Osteoblast (primary cell): Measurements from ENCODE around the gene SEMA3B. TPM values are rescaled to one million over a fixed set of nuclear protein-coding genes. Genes with fewer than 3 reads are reported as not detected.
A peak's percentile ranks its signal among the peaks of the same experiment; 100 is the strongest.

Source experiments
- DNase-seq: peaks from one replicate; pipeline ENCODE4 v3.0.0; 2011; ENCODE audit warnings: low spot score, mixed read lengths; ENCODE audit not compliant: insufficient read length; ENCODE audit errors: missing footprints
- H2AFZ ChIP-seq: 2 replicates; pipeline ENCODE4 v1.6.0; 2011; ENCODE audit warnings: mild to moderate bottlenecking, low read length
- H3K27ac ChIP-seq: 2 replicates; pipeline ENCODE4 v1.5.1; 2011; ENCODE audit warnings: mild to moderate bottlenecking, low read depth, low read length, moderate library complexity
- H3K27me3 ChIP-seq: 2 replicates; pipeline ENCODE4 v1.6.0; 2012; ENCODE audit warnings: mild to moderate bottlenecking, control low read depth, inconsistent platforms, low read length, moderate library complexity; ENCODE audit not compliant: insufficient read depth
- H3K36me3 ChIP-seq: 2 replicates; pipeline ENCODE4 v1.5.1; 2011; ENCODE audit warnings: mild to moderate bottlenecking, low read length, control low read depth, moderate library complexity; ENCODE audit not compliant: insufficient read depth
- H3K4me1 ChIP-seq: 2 replicates; pipeline ENCODE4 v1.5.1; 2011; ENCODE audit warnings: mild to moderate bottlenecking, low read length, control low read depth, moderate library complexity; ENCODE audit not compliant: insufficient read depth
- H3K4me2 ChIP-seq: 2 replicates; pipeline ENCODE4 v1.6.0; 2011; ENCODE audit warnings: mild to moderate bottlenecking, low read length; ENCODE audit not compliant: insufficient read depth
- H3K4me3 ChIP-seq: fragments of 200-600 bp; sonication (generic); 3 replicates; pipeline ENCODE4 v1.5.1; 2012; ENCODE audit warnings: mild to moderate bottlenecking, low read length, inconsistent platforms; ENCODE audit not compliant: insufficient read depth
- H3K79me2 ChIP-seq: 2 replicates; pipeline ENCODE4 v1.6.0; 2012; ENCODE audit warnings: mild to moderate bottlenecking, low read length, control low read depth, inconsistent platforms; ENCODE audit not compliant: insufficient read depth
- H3K9me3 ChIP-seq: 2 replicates; pipeline ENCODE4 v1.5.1; 2011; ENCODE audit warnings: low read depth, low read length, control low read depth
- H4K20me1 ChIP-seq: 2 replicates; pipeline ENCODE4 v1.6.0; 2012; ENCODE audit warnings: mild to moderate bottlenecking, low read length, control low read depth; ENCODE audit not compliant: insufficient read depth
- total RNA-seq: library from RNA; depleted of rRNA; stranded (reverse); fragments of >200 nt; gene quantifications from 2 replicates; pipeline ENCODE4 v1.2.3, GENCODE V29; 2012
- TF ChIP-seq, protein P1 (sequence below): IDR thresholded peaks from 2 replicates; pipeline ENCODE4 v1.5.1; 2011; ENCODE audit warnings: mild to moderate bottlenecking, low read depth, low read length, moderate library complexity; ENCODE audit errors: extremely low read depth

SEMA3B gene
- total RNA-seq, 1 donor: 10.1 TPM

DNA sequence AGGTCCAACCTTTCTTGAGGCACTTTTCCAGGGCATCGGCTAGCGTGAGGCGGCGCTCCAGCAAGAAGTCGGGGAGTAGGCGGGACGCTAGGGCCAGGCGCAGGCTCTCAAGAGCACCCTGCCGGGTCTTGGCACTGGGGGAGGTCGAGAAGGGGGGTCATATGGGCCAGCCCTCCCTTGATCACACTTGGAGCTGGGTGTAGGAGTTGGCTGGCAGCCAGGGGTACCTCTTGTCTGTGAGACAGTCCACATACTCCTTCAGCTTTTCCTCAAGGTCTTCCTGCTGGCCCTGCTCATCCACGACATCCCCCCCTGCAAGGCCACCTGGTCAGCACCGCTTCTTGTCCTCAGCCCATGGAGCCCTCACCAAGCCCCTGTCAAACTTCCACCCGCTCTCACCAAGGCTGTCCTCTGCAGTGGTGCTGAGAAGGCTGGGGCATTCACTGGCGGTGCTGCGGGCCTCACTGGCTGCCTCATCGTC, 21.3 kb downstream of the SEMA3B start:
- Histone ChIP-seq H3K9me3 (no peaks in the 10 kb centered on the region), H3K27ac (no peak overlapping the region), H2AFZ (no peak overlapping the region), H3K36me3 (peaks cover 33% of the 10 kb centered on the region), H4K20me1 (no peaks in the 10 kb centered on the region), H3K4me1 (peaks cover 14% of the 10 kb centered on the region), H3K4me2 (no peak overlapping the region), H3K4me3 (no peak overlapping the region), H3K79me2 (peaks cover 25% of the 10 kb centered on the region), H3K27me3 (no peaks in the 10 kb centered on the region)
- no peak for DNase-seq
- TF ChIP-seq, protein P1, sequence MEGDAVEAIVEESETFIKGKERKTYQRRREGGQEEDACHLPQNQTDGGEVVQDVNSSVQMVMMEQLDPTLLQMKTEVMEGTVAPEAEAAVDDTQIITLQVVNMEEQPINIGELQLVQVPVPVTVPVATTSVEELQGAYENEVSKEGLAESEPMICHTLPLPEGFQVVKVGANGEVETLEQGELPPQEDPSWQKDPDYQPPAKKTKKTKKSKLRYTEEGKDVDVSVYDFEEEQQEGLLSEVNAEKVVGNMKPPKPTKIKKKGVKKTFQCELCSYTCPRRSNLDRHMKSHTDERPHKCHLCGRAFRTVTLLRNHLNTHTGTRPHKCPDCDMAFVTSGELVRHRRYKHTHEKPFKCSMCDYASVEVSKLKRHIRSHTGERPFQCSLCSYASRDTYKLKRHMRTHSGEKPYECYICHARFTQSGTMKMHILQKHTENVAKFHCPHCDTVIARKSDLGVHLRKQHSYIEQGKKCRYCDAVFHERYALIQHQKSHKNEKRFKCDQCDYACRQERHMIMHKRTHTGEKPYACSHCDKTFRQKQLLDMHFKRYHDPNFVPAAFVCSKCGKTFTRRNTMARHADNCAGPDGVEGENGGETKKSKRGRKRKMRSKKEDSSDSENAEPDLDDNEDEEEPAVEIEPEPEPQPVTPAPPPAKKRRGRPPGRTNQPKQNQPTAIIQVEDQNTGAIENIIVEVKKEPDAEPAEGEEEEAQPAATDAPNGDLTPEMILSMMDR: no peak

- H3K27me3 ChIP-seq: no peaks in the 10 kb centered on the region
- no peaks in the 10 kb centered on the region for H3K9me3 ChIP-seq
- H3K79me2 ChIP-seq: peaks cover 25% of the 10 kb centered on the region
- peaks cover 31% of the 10 kb centered on the region for H3K36me3 ChIP-seq
- H2AFZ ChIP-seq: peak within 1 kb of the TSS; percentile 96
- peak within 1 kb of the TSS; percentile 81 for H3K4me3 ChIP-seq
- H3K27ac ChIP-seq: peak within 1 kb of the TSS; percentile 79
- peak; percentile 99 for DNase-seq
- no peaks in the 10 kb centered on the region for H4K20me1 ChIP-seq
- TF ChIP-seq, protein P1: no peak
- H3K4me1 ChIP-seq: peaks cover 14% of the 10 kb centered on the region
- peak within 1 kb of the TSS; percentile 89 for H3K4me2 ChIP-seq
Observed at GRCh38 chr3:50292159-50293078, 23.5 kb downstream of the SEMA3B start, which contains the start of gene IFRD2. Gene IFRD2 (minus strand): TSS chr3:50292429. CDS start chr3:50292274, 155 bp downstream.

GRCh38 chr3:50293079-50293801, 24.3 kb downstream of the SEMA3B start:
- H3K79me2 ChIP-seq: peaks cover 30% of the 10 kb centered on the region
- DNase-seq: no peak
- peak overlapping the region; percentile 96 for H2AFZ ChIP-seq
- H3K27me3 ChIP-seq: no peaks in the 10 kb centered on the region
- H3K4me3 ChIP-seq: peak overlapping the region; percentile 81
- peaks cover 17% of the 10 kb centered on the region for H3K4me1 ChIP-seq
- no peaks in the 10 kb centered on the region for H4K20me1 ChIP-seq
- H3K4me2 ChIP-seq: peak overlapping the region; percentile 89
- peak overlapping the region; percentile 56 for H3K27ac ChIP-seq
- no peaks in the 10 kb centered on the region for H3K9me3 ChIP-seq
- H3K36me3 ChIP-seq: peaks cover 23% of the 10 kb centered on the region
- TF ChIP-seq, protein P1: no peak
